ENCODE results near the gene SMIM3. TPM values are rescaled to one million over a fixed set of nuclear protein-coding genes. Genes with fewer than 3 reads are reported as not detected.

Gene SMIM3
- total and polyA plus RNA-seq, 10 of the 15 experiments (the other 5 are each of a cell fraction or from before 2014, with no cell fraction given), result 1.0 to 14.3 (median 7.7) TPM

DNA sequence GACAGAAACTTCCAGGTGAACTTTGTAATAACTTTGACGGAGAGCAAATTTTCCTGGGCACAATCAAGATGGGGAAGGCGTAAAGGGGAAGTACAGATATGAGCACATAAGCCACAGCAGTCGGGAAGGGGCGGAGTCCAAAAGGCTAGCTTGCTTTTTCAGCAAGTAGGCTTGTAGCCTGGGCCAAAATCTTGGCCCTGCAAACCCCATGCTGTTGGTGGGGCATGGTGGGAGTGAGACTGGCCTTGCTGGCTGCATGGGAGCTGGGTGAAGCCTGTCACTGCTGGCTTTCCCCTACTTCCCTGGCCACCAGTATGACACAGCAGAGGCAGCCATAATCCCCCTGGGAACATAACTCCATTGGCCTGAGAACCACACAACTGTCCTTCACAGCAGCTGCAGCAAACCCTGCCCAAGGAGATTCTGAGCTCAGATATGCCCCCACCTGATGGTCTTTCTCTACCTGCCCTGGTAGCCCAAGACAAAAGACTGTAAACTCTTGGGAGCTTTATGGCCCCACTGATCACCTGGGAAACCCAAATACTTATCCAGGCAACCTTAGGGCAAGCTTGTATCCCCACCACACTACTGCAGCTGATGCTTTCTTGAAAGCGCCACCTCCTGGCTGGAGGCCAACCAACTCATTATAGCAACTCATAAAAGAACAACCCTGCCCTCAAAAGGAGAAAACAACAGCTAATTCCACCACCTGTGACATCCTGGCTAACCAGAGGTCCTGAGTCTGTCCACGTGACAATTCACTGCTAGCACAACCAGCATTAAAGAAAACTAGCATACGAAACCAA lies 43.8 kb upstream of the SMIM3 start (continued):
- TF ChIP-seq, protein P1, sequence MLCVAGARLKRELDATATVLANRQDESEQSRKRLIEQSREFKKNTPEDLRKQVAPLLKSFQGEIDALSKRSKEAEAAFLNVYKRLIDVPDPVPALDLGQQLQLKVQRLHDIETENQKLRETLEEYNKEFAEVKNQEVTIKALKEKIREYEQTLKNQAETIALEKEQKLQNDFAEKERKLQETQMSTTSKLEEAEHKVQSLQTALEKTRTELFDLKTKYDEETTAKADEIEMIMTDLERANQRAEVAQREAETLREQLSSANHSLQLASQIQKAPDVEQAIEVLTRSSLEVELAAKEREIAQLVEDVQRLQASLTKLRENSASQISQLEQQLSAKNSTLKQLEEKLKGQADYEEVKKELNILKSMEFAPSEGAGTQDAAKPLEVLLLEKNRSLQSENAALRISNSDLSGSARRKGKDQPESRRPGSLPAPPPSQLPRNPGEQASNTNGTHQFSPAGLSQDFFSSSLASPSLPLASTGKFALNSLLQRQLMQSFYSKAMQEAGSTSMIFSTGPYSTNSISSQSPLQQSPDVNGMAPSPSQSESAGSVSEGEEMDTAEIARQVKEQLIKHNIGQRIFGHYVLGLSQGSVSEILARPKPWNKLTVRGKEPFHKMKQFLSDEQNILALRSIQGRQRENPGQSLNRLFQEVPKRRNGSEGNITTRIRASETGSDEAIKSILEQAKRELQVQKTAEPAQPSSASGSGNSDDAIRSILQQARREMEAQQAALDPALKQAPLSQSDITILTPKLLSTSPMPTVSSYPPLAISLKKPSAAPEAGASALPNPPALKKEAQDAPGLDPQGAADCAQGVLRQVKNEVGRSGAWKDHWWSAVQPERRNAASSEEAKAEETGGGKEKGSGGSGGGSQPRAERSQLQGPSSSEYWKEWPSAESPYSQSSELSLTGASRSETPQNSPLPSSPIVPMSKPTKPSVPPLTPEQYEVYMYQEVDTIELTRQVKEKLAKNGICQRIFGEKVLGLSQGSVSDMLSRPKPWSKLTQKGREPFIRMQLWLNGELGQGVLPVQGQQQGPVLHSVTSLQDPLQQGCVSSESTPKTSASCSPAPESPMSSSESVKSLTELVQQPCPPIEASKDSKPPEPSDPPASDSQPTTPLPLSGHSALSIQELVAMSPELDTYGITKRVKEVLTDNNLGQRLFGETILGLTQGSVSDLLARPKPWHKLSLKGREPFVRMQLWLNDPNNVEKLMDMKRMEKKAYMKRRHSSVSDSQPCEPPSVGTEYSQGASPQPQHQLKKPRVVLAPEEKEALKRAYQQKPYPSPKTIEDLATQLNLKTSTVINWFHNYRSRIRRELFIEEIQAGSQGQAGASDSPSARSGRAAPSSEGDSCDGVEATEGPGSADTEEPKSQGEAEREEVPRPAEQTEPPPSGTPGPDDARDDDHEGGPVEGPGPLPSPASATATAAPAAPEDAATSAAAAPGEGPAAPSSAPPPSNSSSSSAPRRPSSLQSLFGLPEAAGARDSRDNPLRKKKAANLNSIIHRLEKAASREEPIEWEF (IDR thresholded peaks at IDR 0.05; ENCODE audit: insufficient replicate concordance, low read depth, low read length), result no peak
- TF ChIP-seq NFYB (IDR thresholded peaks at IDR 0.05; ENCODE audit: insufficient read depth, low read depth, low read length) (no peak), DPF2 (IDR thresholded peaks at IDR 0.05) (peak; percentile 47; the same call in 1 of the 2 replicates), EGR1 (IDR thresholded peaks at IDR 0.05; ENCODE audit: borderline replicate concordance in 1 of 2, low read depth in 2 of 2, low read length in 2 of 2) (no peak), KLF5 (IDR thresholded peaks at IDR 0.05; ENCODE audit: partially characterized antibody) (no peak), SRF (IDR thresholded peaks at IDR 0.05; ENCODE audit: low read depth in 2 of 2, low read length in 2 of 2) (no peak), PAX8 (IDR thresholded peaks at IDR 0.05) (no peak), SUPT20H (IDR thresholded peaks at IDR 0.05; ENCODE audit: borderline replicate concordance, control insufficient read depth, low read depth, low read length) (no peak), NR2F1 (conservative IDR thresholded peaks at IDR 0.05) (no peak), CREB1 (IDR thresholded peaks at IDR 0.05; ENCODE audit: low read depth) (no peak), ZNF217 (IDR thresholded peaks at IDR 0.05) (no peak), ZNF384 (IDR thresholded peaks at IDR 0.05; ENCODE audit: borderline replicate concordance, low read depth, low read length) (no peak), BACH1 (IDR thresholded peaks at IDR 0.05; ENCODE audit: borderline replicate concordance) (0 out of 2 replicates have a peak, but pooled peaks have one; percentile 30), TAF1 (IDR thresholded peaks at IDR 0.05; ENCODE audit: borderline replicate concordance, low read depth, low read length) (no peak), EED (IDR thresholded peaks at IDR 0.05; ENCODE audit: low read depth) (no peak), IKZF2 (IDR thresholded peaks at IDR 0.05) (peak; percentile 58 to 62; a peak in 3 of 4 replicates), MTA2 (IDR thresholded peaks at IDR 0.05; ENCODE audit: low read depth) (no peak), BCL11A (IDR thresholded peaks at IDR 0.05; ENCODE audit: low read depth, low read length) (no peak), GABPA (IDR thresholded peaks at IDR 0.05; ENCODE audit: low read depth) (no peak)
- TF ChIP-seq, protein P2, sequence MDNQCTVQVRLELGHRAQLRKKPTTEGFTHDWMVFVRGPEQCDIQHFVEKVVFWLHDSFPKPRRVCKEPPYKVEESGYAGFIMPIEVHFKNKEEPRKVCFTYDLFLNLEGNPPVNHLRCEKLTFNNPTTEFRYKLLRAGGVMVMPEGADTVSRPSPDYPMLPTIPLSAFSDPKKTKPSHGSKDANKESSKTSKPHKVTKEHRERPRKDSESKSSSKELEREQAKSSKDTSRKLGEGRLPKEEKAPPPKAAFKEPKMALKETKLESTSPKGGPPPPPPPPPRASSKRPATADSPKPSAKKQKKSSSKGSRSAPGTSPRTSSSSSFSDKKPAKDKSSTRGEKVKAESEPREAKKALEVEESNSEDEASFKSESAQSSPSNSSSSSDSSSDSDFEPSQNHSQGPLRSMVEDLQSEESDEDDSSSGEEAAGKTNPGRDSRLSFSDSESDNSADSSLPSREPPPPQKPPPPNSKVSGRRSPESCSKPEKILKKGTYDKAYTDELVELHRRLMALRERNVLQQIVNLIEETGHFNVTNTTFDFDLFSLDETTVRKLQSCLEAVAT (IDR thresholded peaks at IDR 0.05), result no peak
- TF ChIP-seq, protein P3, sequence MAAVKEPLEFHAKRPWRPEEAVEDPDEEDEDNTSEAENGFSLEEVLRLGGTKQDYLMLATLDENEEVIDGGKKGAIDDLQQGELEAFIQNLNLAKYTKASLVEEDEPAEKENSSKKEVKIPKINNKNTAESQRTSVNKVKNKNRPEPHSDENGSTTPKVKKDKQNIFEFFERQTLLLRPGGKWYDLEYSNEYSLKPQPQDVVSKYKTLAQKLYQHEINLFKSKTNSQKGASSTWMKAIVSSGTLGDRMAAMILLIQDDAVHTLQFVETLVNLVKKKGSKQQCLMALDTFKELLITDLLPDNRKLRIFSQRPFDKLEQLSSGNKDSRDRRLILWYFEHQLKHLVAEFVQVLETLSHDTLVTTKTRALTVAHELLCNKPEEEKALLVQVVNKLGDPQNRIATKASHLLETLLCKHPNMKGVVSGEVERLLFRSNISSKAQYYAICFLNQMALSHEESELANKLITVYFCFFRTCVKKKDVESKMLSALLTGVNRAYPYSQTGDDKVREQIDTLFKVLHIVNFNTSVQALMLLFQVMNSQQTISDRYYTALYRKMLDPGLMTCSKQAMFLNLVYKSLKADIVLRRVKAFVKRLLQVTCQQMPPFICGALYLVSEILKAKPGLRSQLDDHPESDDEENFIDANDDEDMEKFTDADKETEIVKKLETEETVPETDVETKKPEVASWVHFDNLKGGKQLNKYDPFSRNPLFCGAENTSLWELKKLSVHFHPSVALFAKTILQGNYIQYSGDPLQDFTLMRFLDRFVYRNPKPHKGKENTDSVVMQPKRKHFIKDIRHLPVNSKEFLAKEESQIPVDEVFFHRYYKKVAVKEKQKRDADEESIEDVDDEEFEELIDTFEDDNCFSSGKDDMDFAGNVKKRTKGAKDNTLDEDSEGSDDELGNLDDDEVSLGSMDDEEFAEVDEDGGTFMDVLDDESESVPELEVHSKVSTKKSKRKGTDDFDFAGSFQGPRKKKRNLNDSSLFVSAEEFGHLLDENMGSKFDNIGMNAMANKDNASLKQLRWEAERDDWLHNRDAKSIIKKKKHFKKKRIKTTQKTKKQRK (IDR thresholded peaks at IDR 0.05; ENCODE audit: low read depth, low read length), result no peak

All from GM12878 (cell line).